H9 (cell line): ENCODE measurements around the gene ROPN1L. TPM values are rescaled to one million over a fixed set of nuclear protein-coding genes. Genes with fewer than 3 reads are reported as not detected.

Experiments
- DNase-seq: peaks from one replicate; pipeline ENCODE4 v3.0.0-alpha.2; 2017
- H2AFZ ChIP-seq: one replicate; pipeline ENCODE4 v1.6.1; 2013; ENCODE audit warnings: mild to moderate bottlenecking, low read length, control low read depth, moderate library complexity
- H2AK5ac ChIP-seq: 2 replicates; pipeline ENCODE4 v1.6.1; 2013; ENCODE audit warnings: low read length, control low read depth, mixed read lengths; ENCODE audit not compliant: insufficient read length
- H2BK120ac ChIP-seq: one replicate; pipeline ENCODE4 v1.6.1; 2013; ENCODE audit warnings: low read depth, mild to moderate bottlenecking, low read length, control low read depth, inconsistent platforms; ENCODE audit not compliant: poor library complexity, severe bottlenecking
- H2BK12ac ChIP-seq: 2 replicates; pipeline ENCODE4 v1.6.1; 2013; ENCODE audit warnings: low read length, control low read depth, mixed read lengths, low read depth; ENCODE audit not compliant: insufficient read length
- H2BK15ac ChIP-seq: 2 replicates; pipeline ENCODE4 v1.6.1; 2013; ENCODE audit warnings: low read depth, low read length, control low read depth
- H2BK20ac ChIP-seq: one replicate; pipeline ENCODE4 v1.6.1; 2013; ENCODE audit warnings: low read depth, mild to moderate bottlenecking, low read length, control low read depth, inconsistent platforms; ENCODE audit not compliant: poor library complexity, severe bottlenecking
- H2BK5ac ChIP-seq: 2 replicates; pipeline ENCODE4 v1.6.1; 2013; ENCODE audit warnings: low read length, control low read depth, mixed read lengths; ENCODE audit not compliant: insufficient read length
- H3K14ac ChIP-seq: 2 replicates; pipeline ENCODE4 v1.6.1; 2013; ENCODE audit warnings: low read length, control low read depth; ENCODE audit not compliant: insufficient read depth
- H3K18ac ChIP-seq: 2 replicates; pipeline ENCODE4 v1.6.1; 2013; ENCODE audit warnings: low read depth, mild to moderate bottlenecking, mixed read lengths, low read length, control low read depth; ENCODE audit not compliant: insufficient read length
- H3K23ac ChIP-seq: 2 replicates; pipeline ENCODE4 v1.6.1; 2013; ENCODE audit warnings: low read length, control low read depth, mixed read lengths, low read depth; ENCODE audit not compliant: insufficient read length
- H3K23me2 ChIP-seq: 2 replicates; pipeline ENCODE4 v1.6.1; 2013; ENCODE audit warnings: low read depth, mild to moderate bottlenecking, mixed read lengths, low read length, control low read depth; ENCODE audit not compliant: insufficient read length, poor library complexity, severe bottlenecking
- H3K27ac ChIP-seq: 2 replicates; pipeline ENCODE4 v1.5.1; 2013; ENCODE audit warnings: low read length, control low read depth, mixed read lengths, low read depth; ENCODE audit not compliant: insufficient read length
- H3K27me3 ChIP-seq: 2 replicates; pipeline ENCODE4 v1.6.1; 2013; ENCODE audit warnings: low read length, control low read depth, inconsistent platforms; ENCODE audit not compliant: insufficient read depth
- H3K4ac ChIP-seq: 2 replicates; pipeline ENCODE4 v1.6.1; 2013; ENCODE audit warnings: low read depth, mild to moderate bottlenecking, control low read depth, inconsistent platforms, low read length, moderate library complexity
- H3K4me1 ChIP-seq: 2 replicates; pipeline ENCODE4 v1.6.1; 2013; ENCODE audit warnings: low read length, control low read depth, inconsistent platforms; ENCODE audit not compliant: insufficient read depth
- H3K4me2 ChIP-seq: 2 replicates; pipeline ENCODE4 v1.6.1; 2013; ENCODE audit warnings: low read length, control low read depth, mixed read lengths; ENCODE audit not compliant: insufficient read length, insufficient read depth
- H3K56ac ChIP-seq: 2 replicates; pipeline ENCODE4 v1.6.1; 2013; ENCODE audit warnings: low read depth, mild to moderate bottlenecking, mixed read lengths, low read length, control low read depth; ENCODE audit not compliant: insufficient read length
- H3K79me1 ChIP-seq: 2 replicates; pipeline ENCODE4 v1.6.1; 2013; ENCODE audit warnings: low read depth, mild to moderate bottlenecking, moderate library complexity, low read length, control low read depth, inconsistent platforms; ENCODE audit not compliant: insufficient read depth, poor library complexity, severe bottlenecking
- H3K79me2 ChIP-seq: 2 replicates; pipeline ENCODE4 v1.6.1; 2013; ENCODE audit warnings: low read length, control low read depth, inconsistent platforms; ENCODE audit not compliant: insufficient read depth
- H3K9ac ChIP-seq: 2 replicates; pipeline ENCODE4 v1.6.1; 2013; ENCODE audit warnings: low read length, control low read depth, mixed read lengths; ENCODE audit not compliant: insufficient read length; ENCODE audit errors: extremely low read depth
- H3K9me3 ChIP-seq: one replicate; pipeline ENCODE4 v1.6.1; 2013; ENCODE audit warnings: low read depth, low read length, inconsistent platforms; ENCODE audit not compliant: control insufficient read depth
- H3T11ph ChIP-seq: one replicate; pipeline ENCODE4 v1.6.1; 2013; ENCODE audit warnings: mild to moderate bottlenecking, low read length, control low read depth, inconsistent platforms
- H4K20me1 ChIP-seq: one replicate; pipeline ENCODE4 v1.6.1; 2013; ENCODE audit not compliant: control insufficient read depth, insufficient read length, insufficient read depth
- H4K5ac ChIP-seq: 2 replicates; pipeline ENCODE4 v1.6.1; 2013; ENCODE audit warnings: low read depth, mild to moderate bottlenecking, mixed read lengths, low read length, control low read depth; ENCODE audit not compliant: insufficient read length
- H4K8ac ChIP-seq: replicated peaks from 2 replicates; pipeline ENCODE4 v1.6.1; 2013; ENCODE audit warnings: low read length, control low read depth, mixed read lengths, low read depth; ENCODE audit not compliant: insufficient read length
- H4K91ac ChIP-seq: 2 replicates; pipeline ENCODE4 v1.6.1; 2013; ENCODE audit warnings: low read depth, mild to moderate bottlenecking, moderate library complexity, mixed read lengths, low read length, control low read depth; ENCODE audit not compliant: insufficient read length
- H3K27ac Mint-ChIP-seq, 3 experiments: 2 replicates in 2 of 3; 3 replicates in 1 of 3; pipeline ENCODE4 v1.8.0; 2020 to 2021; ENCODE audit warnings: mixed read lengths in 3 of 3, mild to moderate bottlenecking in 1 of 3, moderate library complexity in 1 of 3
- H3K27me3 Mint-ChIP-seq: 2 replicates; pipeline ENCODE4 v1.8.0; 2021; ENCODE audit warnings: low read depth, mild to moderate bottlenecking, moderate library complexity, mixed read lengths
- H3K36me3 Mint-ChIP-seq, 3 experiments: 2 replicates in 2 of 3; 3 replicates in 1 of 3; pipeline ENCODE4 v1.8.0; 2020 to 2021; ENCODE audit warnings: low read depth in 3 of 3, mixed read lengths in 3 of 3; ENCODE audit not compliant: insufficient read depth in 1 of 3
- H3K4me1 Mint-ChIP-seq, 2 experiments: 2 replicates each; pipeline ENCODE4 v1.8.0; 2020; ENCODE audit warnings: mixed read lengths in 2 of 2
- H3K4me3 Mint-ChIP-seq, 2 experiments: 2 replicates in 1 of 2; 3 replicates in 1 of 2; pipeline ENCODE4 v1.8.0; 2020 to 2021; ENCODE audit warnings: mild to moderate bottlenecking in 2 of 2, mixed read lengths in 2 of 2, moderate library complexity in 1 of 2
- H3K9me3 Mint-ChIP-seq, 2 experiments: 2 replicates in 1 of 2; 3 replicates in 1 of 2; pipeline ENCODE4 v1.8.0; 2020; ENCODE audit warnings: mild to moderate bottlenecking in 2 of 2, mixed read lengths in 2 of 2, moderate library complexity in 1 of 2
- CTCF ChIP-seq: fragments of 200-600 bp; sonication (generic); conservative IDR thresholded peaks from 3 replicates; pipeline ENCODE4 v1.8.0; 2021; ENCODE audit warnings: antibody characterized with exemption, mild to moderate bottlenecking
- WGBS: extraction: QIAGEN DNeasy Blood & Tissue Kit; methylation state at CpG from one replicate; pipeline ENCODE4 v1.1.7; 2013; ENCODE audit warnings: missing lambda C conversion rate, low lambda C conversion rate, mixed read lengths; ENCODE audit not compliant: insufficient read length; ENCODE audit errors: extremely low coverage; 5-methylcytosine and 5-hydroxymethylcytosine counted together
- total RNA-seq: library from RNA; stranded (reverse); gene quantifications from 2 replicates; pipeline ENCODE4 v1.2.1, GENCODE V29; 2021

Gene ROPN1L
- total RNA-seq, 1 experiment from 2014 or later: 0.37 TPM

GRCh38 chr5:10418654-10419345 lies 22.9 kb upstream of the ROPN1L start:
- H3K27ac ChIP-seq: no peak overlapping the region
- no peak overlapping the region for H2BK5ac ChIP-seq
- no peak overlapping the region for H2AFZ ChIP-seq
- H3K27me3 ChIP-seq: no peaks in the 10 kb centered on the region
- H2BK20ac ChIP-seq: no peak overlapping the region
- no peaks in the 10 kb centered on the region for H4K20me1 ChIP-seq
- no peak overlapping the region for H3T11ph ChIP-seq
- Mint-ChIP-seq H3K36me3 (peaks cover 19 to 72% (median 63%) of the 10 kb centered on the region in 3 experiments; a peak in 6 of 7 replicates), H3K4me1 (peaks cover 12 to 13% of the 10 kb centered on the region in 2 experiments), H3K4me3 (no peak overlapping the region), H3K9me3 (no peaks in the 10 kb centered on the region), H3K27me3 (no peaks in the 10 kb centered on the region), H3K27ac (no peak overlapping the region)
- no CpG with 5 or more reads among the region's 4 CpGs for WGBS
- no peak overlapping the region for H2AK5ac ChIP-seq
- no peak overlapping the region for H3K56ac ChIP-seq
- H4K91ac ChIP-seq: no peak overlapping the region
- no peaks in the 10 kb centered on the region for H3K23me2 ChIP-seq
- no peak overlapping the region for H3K23ac ChIP-seq
- H4K8ac ChIP-seq: no peak overlapping the region
- H3K9ac ChIP-seq: no peak overlapping the region
- H2BK12ac ChIP-seq: no peak overlapping the region
- no peak overlapping the region for H2BK120ac ChIP-seq
- H3K4ac ChIP-seq: no peak overlapping the region
- no peak overlapping the region for H4K5ac ChIP-seq
- H2BK15ac ChIP-seq: no peak overlapping the region
- H3K79me2 ChIP-seq: no peaks in the 10 kb centered on the region
- DNase-seq: no peak
- H3K4me2 ChIP-seq: no peak overlapping the region
- no peaks in the 10 kb centered on the region for H3K4me1 ChIP-seq
- H3K79me1 ChIP-seq: no peaks in the 10 kb centered on the region
- no peak for TF ChIP-seq CTCF
- no peak overlapping the region for H3K14ac ChIP-seq
- H3K9me3 ChIP-seq: no peaks in the 10 kb centered on the region
- no peak overlapping the region for H3K18ac ChIP-seq
